Kidney epithelial cell (primary cell): ENCODE measurements around the gene CD58. TPM values are rescaled to one million over a fixed set of nuclear protein-coding genes. Genes with fewer than 3 reads are reported as not detected.

Experiments used
- DNase-seq: peaks from one replicate; pipeline ENCODE4 v3.0.0-alpha.2; 2010; ENCODE audit warnings: low read depth
- H3K27me3 ChIP-seq: 2 replicates; pipeline ENCODE4 v1.6.0; 2011; ENCODE audit warnings: low read length; ENCODE audit not compliant: control insufficient read depth, insufficient read depth
- H3K36me3 ChIP-seq: 2 replicates; pipeline ENCODE4 v1.5.1; 2011; ENCODE audit warnings: low read length; ENCODE audit not compliant: control insufficient read depth, insufficient read depth
- H3K4me3 ChIP-seq: 2 replicates; pipeline ENCODE4 v1.5.1; 2011; ENCODE audit warnings: low read depth, mild to moderate bottlenecking, control low read depth, low read length
- total RNA-seq: library from RNA; depleted of rRNA; stranded (reverse); fragments of >200 nt; gene quantifications from 2 replicates; pipeline ENCODE4 v1.2.3, GENCODE V29; 2015
- TF ChIP-seq, protein P1 (sequence below): IDR thresholded peaks from 2 replicates; pipeline ENCODE4 v1.5.1; 2011; ENCODE audit warnings: mild to moderate bottlenecking, moderate library complexity, low read length, control low read depth, inconsistent platforms; ENCODE audit not compliant: insufficient read depth, poor library complexity, severe bottlenecking

The CD58 gene
- total RNA-seq, 1 donor from 2014 or later, result 25.4 TPM

DNA sequence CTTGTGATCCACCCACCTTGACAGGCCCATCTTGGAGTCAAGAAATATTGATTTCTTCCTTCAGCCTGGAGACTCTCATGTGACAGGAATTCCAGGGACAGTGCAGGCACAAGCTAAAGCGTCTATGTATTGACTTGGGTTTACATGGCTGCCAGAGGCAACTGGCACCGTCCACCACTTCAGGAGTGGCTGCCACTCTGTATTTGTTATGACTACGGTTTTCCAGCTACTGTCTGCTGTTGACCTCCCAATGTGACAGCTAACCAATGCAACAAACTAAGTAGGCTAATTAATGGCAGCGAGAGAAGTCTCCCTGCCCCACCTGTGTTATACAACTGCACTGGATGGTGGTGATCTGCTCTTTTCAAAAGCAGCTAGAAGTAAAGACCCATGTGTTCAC is 56.9 kb downstream of the CD58 start:
- no peak overlapping the region for H3K4me3 ChIP-seq
- TF ChIP-seq, protein P1, sequence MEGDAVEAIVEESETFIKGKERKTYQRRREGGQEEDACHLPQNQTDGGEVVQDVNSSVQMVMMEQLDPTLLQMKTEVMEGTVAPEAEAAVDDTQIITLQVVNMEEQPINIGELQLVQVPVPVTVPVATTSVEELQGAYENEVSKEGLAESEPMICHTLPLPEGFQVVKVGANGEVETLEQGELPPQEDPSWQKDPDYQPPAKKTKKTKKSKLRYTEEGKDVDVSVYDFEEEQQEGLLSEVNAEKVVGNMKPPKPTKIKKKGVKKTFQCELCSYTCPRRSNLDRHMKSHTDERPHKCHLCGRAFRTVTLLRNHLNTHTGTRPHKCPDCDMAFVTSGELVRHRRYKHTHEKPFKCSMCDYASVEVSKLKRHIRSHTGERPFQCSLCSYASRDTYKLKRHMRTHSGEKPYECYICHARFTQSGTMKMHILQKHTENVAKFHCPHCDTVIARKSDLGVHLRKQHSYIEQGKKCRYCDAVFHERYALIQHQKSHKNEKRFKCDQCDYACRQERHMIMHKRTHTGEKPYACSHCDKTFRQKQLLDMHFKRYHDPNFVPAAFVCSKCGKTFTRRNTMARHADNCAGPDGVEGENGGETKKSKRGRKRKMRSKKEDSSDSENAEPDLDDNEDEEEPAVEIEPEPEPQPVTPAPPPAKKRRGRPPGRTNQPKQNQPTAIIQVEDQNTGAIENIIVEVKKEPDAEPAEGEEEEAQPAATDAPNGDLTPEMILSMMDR, result no peak
- no peak for DNase-seq
- no peaks in the 10 kb centered on the region for H3K27me3 ChIP-seq
- no peaks in the 10 kb centered on the region for H3K36me3 ChIP-seq

DNA sequence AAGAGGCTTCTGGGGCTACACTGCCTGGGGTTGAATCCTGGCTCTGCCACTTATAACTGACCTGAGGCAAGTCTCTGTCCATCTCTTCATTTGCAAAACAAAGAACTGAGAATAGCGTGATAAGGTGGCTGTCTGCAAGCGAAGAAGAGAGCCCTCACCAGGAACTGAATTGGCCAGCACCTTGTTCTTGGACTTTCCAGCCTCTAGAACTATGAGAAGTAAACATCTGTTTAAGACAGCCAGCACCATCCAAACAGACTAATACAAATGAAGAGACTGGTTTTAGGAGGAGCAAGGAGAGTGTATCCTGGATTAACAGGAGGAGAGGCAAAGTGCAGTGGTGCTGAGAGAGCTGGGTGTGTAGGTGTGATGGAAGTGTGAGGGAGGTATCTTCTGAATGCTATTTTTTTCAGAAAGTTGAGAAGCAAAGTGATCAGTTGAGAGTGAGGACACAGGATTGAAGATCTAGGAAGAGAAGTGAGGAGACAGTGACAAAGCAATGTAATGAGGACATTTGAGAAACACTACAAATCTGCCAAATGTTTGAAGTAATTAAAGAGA is 59.3 kb downstream of the CD58 start:
- no peak for DNase-seq
- TF ChIP-seq, protein P1, result no peak
- no peaks in the 10 kb centered on the region for H3K27me3 ChIP-seq
- H3K36me3 ChIP-seq, result no peaks in the 10 kb centered on the region
- H3K4me3 ChIP-seq, result no peak overlapping the region

DNA sequence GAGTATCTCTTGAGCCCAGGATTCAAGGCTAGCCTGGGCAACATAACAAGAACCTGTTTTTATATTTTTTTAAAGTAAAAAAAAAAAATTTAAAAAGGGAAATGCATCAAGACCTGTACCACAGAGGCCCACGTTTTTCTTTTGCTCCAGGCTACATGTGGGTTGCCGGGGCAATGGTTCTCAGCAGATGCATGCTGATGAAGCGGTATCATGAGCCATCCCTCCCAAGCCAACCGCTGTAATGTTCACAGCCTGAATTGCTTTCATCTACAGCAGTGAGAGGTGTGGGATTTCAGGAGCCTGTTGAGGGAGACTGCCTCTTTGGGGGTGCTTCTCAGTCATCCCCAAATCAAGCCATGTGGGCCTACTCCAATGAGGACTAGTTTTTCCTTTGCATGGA is 60.5 kb downstream of the CD58 start:
- Histone ChIP-seq H3K4me3 (no peak overlapping the region), H3K27me3 (no peaks in the 10 kb centered on the region), H3K36me3 (no peaks in the 10 kb centered on the region)
- TF ChIP-seq, protein P1, result no peak
- DNase-seq, result no peak

DNA sequence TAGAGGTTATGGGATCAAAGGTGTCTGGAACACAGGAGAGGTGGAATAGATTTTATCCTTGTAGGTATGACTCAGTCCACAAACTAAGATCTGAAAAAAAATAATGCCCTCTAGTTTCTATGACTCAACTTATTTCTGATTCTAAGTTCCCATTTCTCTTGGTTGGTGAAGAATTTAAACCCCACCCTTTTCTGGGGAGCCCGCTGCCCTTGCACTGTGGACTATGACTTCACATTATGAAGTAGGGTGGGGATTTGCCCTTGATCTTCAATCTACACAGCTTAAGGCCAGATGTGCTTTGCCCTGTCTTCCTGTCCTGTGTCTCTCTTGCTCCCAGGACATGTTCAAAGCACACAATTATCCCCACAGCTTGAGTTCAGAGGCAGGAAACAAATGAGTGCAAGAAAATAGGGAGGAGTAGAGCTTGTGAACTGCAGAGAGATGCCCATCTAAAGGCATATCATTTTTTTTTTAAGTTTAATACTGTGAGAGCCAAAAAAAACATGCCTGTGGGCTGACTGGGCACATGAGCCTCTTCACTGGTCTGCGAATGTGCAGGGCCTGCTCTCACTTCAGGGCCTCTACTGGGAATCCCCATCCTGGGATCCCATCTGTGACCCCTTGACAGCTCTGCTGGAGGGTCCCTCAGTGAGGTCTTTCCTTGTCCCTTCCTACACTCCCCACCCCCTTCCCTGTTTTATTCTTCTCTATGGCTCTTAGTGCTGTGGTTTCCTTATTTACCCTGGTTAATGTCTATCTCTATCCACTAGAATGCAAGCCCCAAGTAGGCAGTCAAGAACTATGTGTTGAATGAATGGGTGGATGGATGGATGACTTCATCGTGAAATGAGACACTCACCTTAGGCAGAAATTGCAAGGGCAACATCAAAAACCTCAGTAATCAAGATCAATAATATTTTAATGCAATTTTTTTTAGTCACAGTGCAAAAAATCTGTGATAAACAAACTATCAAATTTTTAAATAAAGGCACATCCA is 61.5 kb downstream of the CD58 start:
- H3K27me3 ChIP-seq, result no peaks in the 10 kb centered on the region
- TF ChIP-seq, protein P1, result no peak
- peak; percentile 74 for DNase-seq
- no peaks in the 10 kb centered on the region for H3K36me3 ChIP-seq
- H3K4me3 ChIP-seq, result no peak overlapping the region

DNA sequence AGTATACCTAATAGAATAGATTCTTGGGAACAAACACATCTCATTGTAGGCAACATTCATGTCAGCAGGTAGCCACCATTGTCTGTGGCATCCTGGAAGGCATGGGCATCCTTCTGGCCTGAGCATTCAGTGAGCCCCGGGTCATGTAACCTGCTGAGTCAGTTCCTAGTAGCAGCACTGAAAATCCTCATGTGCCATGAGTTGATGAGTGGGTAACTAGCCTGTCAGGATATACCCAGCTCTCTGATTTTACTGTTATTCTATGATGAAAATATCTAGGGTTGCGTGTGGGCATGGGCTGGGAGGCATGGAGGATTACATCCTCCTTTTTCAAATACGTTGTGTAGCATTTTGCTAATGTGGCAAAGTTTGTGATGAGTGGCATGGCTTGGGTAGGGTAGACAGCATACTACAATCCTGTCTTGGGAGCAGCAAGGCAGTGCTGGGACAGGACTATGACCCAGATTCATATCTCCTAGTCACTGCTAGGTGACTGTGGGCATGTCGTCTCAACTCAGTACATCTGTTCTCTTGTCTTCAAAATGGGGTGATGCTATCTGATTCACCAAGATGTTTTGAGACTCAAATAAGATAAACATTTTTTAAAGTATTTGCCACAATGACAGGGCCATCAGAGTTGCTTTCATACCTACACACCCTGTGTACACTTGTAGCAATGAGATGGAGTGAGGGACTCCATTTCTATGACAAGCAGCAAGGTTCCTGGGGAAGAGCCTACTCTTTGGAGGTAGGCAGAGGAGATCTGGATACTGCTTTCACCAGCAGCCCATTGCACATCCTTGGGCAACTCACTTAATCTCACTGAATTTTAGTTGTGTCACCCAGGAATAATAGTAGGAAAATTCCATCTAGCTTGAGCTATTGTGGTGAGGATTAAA is 62.5 kb downstream of the CD58 start:
- no peak overlapping the region for H3K4me3 ChIP-seq
- H3K36me3 ChIP-seq, result no peaks in the 10 kb centered on the region
- H3K27me3 ChIP-seq, result no peaks in the 10 kb centered on the region
- TF ChIP-seq, protein P1, result no peak
- no peak for DNase-seq
